Measurements from ENCODE around the gene ABCG1.

Gene ABCG1

DNA sequence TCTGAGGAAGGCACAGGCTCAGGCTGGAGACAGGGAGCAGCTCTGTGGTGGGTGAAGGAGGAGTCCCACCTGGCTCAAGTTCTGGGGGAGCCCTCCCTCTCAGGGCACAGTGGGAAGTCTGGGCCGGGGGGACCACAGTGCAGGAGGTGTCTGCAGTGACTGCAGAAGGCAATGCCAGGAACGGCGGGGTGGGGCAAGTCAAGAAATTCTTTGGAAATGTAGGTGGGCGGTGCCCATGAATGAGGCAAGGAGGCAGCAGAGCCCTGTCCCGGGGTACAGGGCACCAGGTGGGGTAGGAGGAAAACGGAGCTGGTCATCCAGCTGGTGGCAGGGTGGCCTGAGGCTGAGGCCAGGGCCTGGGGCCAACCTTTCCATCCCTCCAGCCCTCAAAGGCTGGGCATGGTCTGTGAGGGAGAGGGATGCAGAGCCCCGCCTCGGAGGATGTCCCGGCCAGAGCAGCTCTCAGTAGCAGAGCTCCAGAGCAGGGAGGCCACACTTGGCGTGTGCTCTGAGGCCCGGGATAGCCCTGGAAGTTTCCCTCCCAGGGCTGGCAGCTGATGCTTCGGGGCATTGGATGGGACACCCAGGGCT, 91.6 kb downstream of the ABCG1 start:
- DNase-seq: no peak

DNA sequence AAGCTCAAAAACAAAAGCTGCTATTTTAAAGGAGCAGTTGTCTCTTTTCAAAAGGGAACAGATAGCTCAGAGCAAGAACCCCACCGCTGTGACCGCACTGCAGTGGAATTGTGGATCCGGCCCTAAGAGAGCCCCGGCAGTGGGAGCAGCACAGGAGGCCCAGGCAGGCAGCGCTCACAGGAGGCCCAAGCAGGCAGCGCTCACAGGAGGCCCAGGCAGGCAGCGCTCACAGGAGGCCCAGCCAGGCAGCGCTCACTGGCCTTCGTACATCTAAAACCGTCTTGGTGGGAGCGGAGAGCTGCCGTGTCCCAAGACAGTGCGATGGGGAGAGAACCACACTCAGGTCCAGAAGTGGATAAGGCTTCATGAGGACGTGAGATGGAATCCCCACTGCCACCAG, 92.2 kb downstream of the ABCG1 start:
- DNase-seq: no peak

DNA sequence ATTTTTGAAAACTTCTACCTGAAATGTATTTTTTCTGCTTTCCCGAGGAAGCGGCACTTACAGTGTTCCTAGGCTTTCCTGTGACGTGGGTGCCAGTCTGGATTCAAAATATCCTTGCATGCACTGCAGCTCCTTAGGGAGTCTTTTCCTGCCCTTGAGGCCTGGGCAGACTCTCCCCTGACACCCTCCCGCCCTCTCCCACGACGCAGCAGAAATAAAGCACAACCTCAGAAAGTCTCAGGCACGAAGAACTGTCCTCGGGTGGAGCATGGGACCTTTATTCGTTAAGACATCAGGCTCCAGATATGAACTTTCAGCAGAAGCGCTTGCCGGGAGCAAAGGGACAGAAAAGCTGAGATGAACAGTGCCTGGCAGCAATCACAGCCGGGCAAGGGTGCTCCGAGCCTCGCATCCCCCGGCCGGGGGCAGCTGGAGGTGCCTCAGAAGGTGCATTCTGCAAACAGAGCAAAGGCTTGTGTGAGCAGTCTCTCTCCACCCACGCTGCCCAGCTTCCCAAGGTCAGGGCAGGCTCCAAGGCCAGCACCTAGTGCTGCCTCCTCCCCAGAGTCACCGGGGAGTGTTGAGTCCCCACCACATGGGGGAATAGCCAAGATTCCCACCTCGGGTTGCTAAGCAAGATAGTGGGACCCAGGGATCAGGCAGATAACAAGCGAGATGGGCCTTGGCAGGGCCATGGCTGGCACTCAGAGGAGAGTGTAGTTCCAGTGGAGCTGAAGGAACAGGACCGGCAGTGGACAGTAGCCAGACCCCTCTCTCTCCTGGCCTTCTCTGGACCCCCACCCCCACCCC, 93.1 kb downstream of the ABCG1 start:
- no peak for DNase-seq

DNA sequence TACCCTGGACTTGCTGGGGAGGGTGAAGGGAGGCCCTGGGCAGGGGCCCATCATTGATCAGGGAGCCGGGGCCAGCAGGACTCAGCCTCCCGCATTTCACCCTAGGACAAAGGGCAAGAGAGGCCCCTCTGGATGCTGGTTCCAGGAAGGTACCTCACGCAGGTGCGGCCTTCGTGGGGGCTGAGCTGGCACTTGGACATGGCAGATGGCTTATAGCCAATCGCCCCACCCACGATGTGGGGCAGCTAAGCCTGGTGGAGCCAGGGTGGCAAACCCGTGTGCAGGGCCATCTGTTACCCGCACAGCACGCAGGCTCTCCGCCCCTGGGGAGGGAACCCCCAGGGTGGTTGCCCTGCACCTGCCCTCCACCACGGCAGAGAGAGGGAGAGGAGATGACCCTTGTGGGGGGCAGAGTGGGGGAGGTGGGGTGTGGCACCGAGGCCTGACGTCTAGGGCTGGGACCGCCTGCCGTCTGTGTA, 93.7 kb downstream of the ABCG1 start:
- DNase-seq: no peak

DNA sequence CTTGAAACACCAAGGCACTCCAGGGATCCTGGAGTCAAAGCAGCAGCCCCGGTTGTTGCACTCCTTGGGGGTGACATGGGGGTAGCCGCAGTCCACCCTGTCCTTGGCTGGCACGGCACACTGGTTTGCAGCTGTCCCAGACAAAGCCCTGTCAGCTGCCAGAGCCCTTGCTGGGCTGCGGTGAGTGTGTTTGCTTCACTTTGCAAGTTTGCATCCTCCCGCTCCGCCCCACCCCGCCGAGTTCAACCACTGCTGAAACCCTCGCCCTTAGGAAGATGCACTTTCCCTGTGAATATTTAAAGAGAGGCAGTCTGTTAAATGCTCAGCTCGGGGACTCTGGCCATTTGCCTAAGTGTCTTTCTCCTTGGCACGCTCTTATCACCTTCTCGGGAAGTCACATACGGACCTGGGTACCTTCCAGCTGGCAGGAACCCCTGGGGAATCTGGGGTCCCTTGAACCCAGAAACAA, 94.6 kb downstream of the ABCG1 start:
- DNase-seq: no peak

DNA sequence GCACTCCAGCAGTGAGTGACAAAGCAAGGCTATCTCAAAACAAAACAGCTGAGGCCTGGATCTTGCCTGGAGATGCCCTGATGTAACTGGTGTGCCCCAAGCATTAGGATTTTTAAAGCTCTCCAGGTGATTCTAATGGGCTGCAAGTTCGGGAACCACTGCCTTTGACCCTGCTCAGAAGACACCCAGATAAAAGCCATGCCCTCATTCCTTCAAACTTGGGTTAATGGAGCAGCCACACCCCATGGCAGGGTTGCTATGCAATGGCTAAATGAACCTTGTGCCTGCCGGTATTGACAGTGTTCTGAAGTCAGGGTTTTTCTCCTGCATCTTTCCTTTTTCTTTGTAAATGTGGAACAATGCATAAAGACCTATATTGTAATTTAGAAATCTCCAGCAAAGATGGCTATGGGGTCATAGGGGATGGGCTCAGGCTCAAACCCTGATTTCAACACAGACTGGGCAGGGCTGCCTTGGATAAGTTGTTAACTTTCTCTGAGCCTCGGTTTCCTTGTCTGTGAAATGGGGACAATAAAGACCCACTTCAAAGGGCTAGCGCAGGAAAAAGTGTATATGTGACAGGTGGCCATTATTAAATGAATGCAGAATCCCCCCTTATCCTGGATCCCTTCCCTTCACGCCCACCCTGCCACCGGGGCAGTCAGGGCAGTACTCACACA, 95.8 kb downstream of the ABCG1 start:
- no peak for DNase-seq

- DNase-seq: no peak
These were observed 96.5 kb downstream of the ABCG1 start, which contains the start of gene TFF3 for GRCh38 chr21:42315296-42315891. Gene TFF3 (minus strand): TSS chr21:42315409. CDS start chr21:42315374, 35 bp downstream.

GRCh38 chr21:42316891-42317290, 98.0 kb downstream of the ABCG1 start:
- no peak for DNase-seq

- no peak for DNase-seq
These were observed 98.4 kb downstream of the ABCG1 start for GRCh38 chr21:42317341-42317741.

DNA sequence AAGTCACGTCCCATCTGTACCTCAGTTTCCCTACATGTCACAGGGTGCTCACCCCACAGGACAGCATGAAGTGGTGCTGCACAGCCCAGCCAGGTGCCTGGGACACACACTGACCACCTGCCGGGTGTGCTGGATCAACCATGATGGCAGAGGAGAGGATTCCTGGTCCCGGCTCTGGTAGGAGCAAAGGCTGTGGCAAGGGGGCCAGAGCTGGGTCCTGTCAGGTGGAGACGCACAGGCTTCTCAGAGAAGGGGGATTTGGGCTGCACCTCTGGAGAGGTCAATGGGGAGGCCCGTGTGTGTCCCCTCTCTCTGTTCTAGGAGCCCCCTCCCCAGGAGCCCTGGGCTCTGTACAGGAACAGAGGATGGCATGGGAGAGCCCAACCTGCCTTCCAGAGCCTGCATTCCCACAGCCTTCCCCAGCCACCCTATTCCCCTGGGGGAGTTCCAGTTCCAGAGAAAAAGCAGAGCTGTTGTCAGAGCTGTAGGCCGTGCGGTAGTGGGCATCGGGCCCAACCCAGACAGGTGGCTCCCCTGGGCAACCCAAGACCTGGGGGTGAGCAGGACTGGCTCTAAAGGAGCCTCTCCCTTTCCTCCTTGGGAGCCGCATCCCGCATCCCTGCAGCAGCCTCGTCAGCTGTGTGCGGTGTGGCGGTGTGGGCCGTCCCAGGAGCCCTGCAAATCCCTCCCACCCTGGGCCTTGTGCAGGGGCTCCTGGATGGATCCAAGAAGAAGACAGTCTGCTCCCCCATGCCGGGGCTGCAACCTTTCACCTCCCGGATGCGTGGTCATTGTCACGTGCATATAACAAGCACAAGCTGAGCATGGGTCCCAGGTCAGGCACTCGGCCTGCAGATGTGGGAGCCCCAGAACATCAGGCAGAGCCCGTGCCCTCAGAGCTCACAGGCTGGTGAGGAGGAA, 99.1 kb downstream of the ABCG1 start:
- DNase-seq: no peak

GRCh38 chr21:42319376-42319775, 100.4 kb downstream of the ABCG1 start:
- no peak for DNase-seq

GRCh38 chr21:42319851-42320572, 101.1 kb downstream of the ABCG1 start:
- DNase-seq: no peak

- DNase-seq: no peak
These were observed 101.9 kb downstream of the ABCG1 start for GRCh38 chr21:42320791-42321190.

GRCh38 chr21:42321231-42321630, 102.3 kb downstream of the ABCG1 start:
- no peak for DNase-seq

DNA sequence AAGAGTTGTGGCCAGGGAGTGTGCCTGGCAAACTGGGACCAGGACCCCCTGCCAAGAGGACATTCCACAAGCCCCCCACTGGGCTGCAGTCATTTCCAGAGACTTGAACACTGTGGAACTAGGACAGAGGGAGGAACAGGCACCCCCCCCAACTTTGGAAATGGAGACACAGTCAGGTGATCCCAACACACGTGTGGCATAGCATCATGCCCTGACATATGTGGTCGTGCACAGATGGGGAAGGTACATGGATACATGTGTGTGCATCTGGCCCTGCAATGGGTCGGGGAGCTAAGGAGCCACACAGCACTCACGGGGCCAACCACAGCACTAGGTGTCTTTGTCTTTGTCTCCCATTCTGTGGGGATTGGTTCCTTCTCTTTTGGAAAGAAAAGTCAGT, 102.9 kb downstream of the ABCG1 start:
- no peak for DNase-seq

DNA sequence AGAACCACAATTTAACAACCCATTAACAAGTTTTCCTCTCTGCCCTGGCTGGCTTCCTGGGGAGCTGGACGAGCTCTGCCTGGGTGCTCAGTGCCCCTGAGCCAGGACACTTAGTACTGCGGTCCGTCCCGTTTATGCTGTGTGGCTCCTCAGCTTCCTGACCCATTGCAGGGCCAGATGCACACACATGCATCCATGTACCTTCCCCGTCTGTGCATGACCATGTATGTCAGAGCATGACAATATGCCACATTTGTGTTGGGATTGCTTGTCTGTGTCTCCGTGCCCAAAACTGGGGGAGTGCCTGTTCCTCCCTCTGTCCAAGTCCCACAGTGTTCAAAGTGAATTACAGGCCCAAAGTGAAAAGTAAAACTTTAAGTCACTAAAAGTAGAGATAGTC, 106.0 kb downstream of the ABCG1 start:
- no peak for DNase-seq

DNA sequence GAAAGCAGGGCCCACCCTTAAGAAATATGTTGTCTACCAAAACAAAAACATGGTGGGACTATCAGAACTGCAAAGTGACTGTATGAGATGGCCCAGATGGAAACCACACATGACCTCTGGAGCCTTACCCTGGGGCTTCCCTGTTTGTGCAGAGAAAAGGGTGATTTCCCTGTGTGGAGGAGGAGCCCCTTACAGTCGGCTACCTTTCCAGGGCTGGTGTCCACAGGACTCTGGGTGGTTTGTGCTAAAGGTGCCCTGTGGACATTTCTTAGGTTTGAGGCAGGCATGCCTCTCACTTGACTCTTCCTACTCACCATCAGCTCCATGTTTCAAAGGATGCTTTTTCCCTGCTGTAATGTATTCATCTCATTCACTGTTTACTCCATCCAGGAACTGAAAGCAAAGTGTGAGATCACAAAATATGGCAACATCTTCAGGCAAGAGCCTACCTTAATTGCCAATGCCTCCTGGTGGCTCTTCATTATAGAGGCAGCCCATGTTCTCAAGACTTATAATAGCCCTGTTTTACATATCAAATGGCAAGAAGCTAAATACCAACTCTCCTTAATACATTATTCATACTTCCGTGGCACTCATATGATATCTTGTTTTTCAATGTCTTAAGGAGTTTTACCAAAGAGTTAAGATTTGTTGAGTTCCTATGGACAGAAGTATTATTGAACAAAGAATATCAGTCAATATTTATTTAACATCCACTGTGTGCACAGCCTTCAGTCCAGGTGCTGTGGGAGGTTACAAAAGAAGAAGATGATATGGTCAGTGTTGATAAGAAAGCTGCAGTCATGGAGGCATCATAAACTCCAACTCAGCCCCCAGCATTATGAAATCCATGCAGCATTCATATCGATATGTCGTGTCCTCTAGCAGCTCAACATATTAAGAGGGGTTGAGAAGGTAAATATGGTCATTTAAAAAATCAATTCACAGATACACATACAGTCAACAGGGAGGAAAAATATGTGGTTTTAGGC, 111.7 kb downstream of the ABCG1 start:
- no peak for DNase-seq

DNA sequence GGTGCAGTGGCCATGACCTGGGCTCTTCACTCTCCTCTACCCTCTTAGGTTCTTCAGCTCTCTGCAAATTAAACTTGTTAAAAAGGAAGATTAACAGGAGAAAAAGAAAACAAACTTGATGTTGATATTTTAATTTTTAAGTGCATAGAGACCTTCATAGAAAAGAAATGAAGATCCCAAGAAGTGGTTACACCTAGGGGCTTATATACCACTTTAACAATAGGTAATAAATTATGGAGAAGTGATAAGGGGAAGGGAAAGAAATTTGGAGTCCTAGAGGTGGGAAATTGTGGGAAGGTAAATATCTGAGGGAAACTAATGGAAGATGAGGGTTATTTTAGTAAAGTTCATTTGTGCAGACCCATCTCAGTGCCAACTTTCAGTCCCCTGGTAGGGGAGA, 112.7 kb downstream of the ABCG1 start:
- no peak for DNase-seq

DNA sequence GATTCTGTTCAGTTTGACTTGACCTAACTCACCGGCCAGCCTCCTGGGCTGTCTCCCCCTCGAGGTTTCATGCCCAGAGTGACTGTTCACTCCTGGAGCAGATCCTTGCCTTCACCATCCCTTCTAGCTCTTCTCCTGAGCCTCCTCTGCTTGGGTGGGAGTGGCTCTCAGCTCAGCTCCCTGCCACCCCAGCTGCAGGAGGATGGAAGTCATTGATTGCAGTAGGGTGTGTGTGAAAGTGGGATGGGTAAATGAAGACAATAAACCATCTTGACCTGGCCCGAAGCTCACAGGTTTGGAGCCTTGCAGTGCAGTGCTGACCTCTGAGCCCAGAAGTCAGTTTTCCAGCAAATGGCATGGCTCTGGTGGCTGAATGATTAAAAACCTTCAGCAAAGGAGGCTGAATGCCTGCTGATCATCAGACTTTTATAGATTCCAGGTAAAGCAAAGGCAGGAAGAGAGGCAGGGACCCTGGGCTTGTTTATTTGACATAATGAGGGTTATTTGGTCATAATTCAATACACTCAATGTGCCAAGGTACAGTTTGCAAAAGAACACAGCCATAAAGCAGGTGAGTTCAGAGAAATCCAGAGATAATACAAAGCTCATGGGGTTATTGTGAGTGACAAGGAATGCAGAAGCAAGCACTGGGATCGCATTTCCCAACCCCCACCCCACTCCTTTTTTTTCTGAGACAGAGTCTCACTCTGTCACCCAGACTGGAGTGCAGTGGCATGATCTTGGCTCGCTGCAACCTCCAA, 113.8 kb downstream of the ABCG1 start:
- no peak for DNase-seq

All from activated naive CD4-positive, alpha-beta T cell treated with anti-CD3 and anti-CD28 coated beads, Interleukin-2, amount 50 U/mL, for 16 hours (primary cell).